GM23248 (cell line): ENCODE data around the gene CUL1. TPM values are rescaled to one million over a fixed set of nuclear protein-coding genes. Genes with fewer than 3 reads are reported as not detected.

Experiments used
- DNase-seq: peaks from one replicate; pipeline ENCODE4 v3.0.0-alpha.2; 2015
- H2AFZ ChIP-seq: fragments of 200-600 bp; sonication (generic); 2 replicates; pipeline ENCODE4 v1.6.1; 2016; ENCODE audit warnings: antibody characterized with exemption
- H3F3A ChIP-seq: fragments of 200-600 bp; sonication (generic); 2 replicates; pipeline ENCODE4 v1.6.1; 2016; ENCODE audit warnings: mild to moderate bottlenecking, antibody characterized with exemption, mixed run types; ENCODE audit not compliant: insufficient read depth
- H3K27ac ChIP-seq: fragments of 200-600 bp; sonication (generic); 2 replicates; pipeline ENCODE4 v1.5.1; 2016; ENCODE audit warnings: mild to moderate bottlenecking
- H3K27me3 ChIP-seq: fragments of 200-600 bp; sonication (generic); replicated peaks from 2 replicates; pipeline ENCODE4 v1.6.1; 2016; ENCODE audit warnings: mild to moderate bottlenecking; ENCODE audit not compliant: insufficient read depth
- H3K36me3 ChIP-seq: fragments of 200-600 bp; sonication (generic); 2 replicates; pipeline ENCODE4 v1.6.1; 2016; ENCODE audit warnings: low read depth, mild to moderate bottlenecking
- H3K4me1 ChIP-seq: fragments of 200-600 bp; sonication (generic); 2 replicates; pipeline ENCODE4 v1.6.1; 2016; ENCODE audit warnings: mild to moderate bottlenecking; ENCODE audit not compliant: insufficient read depth
- H3K4me2 ChIP-seq: fragments of 200-600 bp; sonication (generic); one replicate; pipeline ENCODE4 v1.6.1; 2016; ENCODE audit warnings: mild to moderate bottlenecking; ENCODE audit not compliant: unreplicated experiment
- H3K4me3 ChIP-seq: fragments of 200-600 bp; sonication (generic); 2 replicates; pipeline ENCODE4 v1.5.1; 2016; ENCODE audit warnings: mild to moderate bottlenecking
- H3K79me2 ChIP-seq: fragments of 200-600 bp; sonication (generic); 2 replicates; pipeline ENCODE4 v1.6.1; 2016; ENCODE audit warnings: mild to moderate bottlenecking; ENCODE audit not compliant: insufficient read depth
- H3K9ac ChIP-seq: fragments of 200-600 bp; sonication (generic); 2 replicates; pipeline ENCODE4 v1.6.1; 2016; ENCODE audit warnings: mild to moderate bottlenecking
- H3K9me2 ChIP-seq: fragments of 200-600 bp; sonication (generic); 2 replicates; pipeline ENCODE4 v1.6.1; 2016; ENCODE audit warnings: mixed run types, mild to moderate bottlenecking, moderate library complexity; ENCODE audit not compliant: insufficient read depth
- H3K9me3 ChIP-seq: fragments of 200-600 bp; sonication (generic); one replicate; pipeline ENCODE4 v1.6.1; 2017; ENCODE audit warnings: low read depth
- H4K20me1 ChIP-seq: fragments of 200-600 bp; sonication (generic); 2 replicates; pipeline ENCODE4 v1.6.0; 2016; ENCODE audit not compliant: insufficient read depth
- EZH2 ChIP-seq: fragments of 200-600 bp; sonication (generic); IDR thresholded peaks from 2 replicates; pipeline ENCODE4 v1.6.1; 2018; ENCODE audit warnings: antibody characterized with exemption, mild to moderate bottlenecking; ENCODE audit not compliant: insufficient read depth, poor library complexity, severe bottlenecking
- EZH2phosphoT487 ChIP-seq: fragments of 200-600 bp; sonication (generic); IDR thresholded peaks from 2 replicates; pipeline ENCODE4 v1.6.1; 2018; ENCODE audit warnings: antibody characterized with exemption, moderate library complexity, mild to moderate bottlenecking, low read depth; ENCODE audit not compliant: insufficient read depth
- WGBS, 2 experiments: methylation state at CpG; one replicate each; pipeline ENCODE4 v1.1.6; 2015 to 2017; ENCODE audit warnings: low lambda C conversion rate in 2 of 2, low coverage in 1 of 2; ENCODE audit errors: missing lambda C conversion rate in 2 of 2; 5-methylcytosine and 5-hydroxymethylcytosine counted together
- in situ Hi-C: fragments of 300-500 bp; cut with MboI; formaldehyde crosslinking; loops from 2 replicates; pipeline ENCODE4 v1.15.0; 2020
- polyA plus RNA-seq: library from polyadenylated mRNA; unstranded; fragments of >200 nt; fragmentation: Nextera tagmentation; extraction: Ambion mirVana; gene quantifications from 2 replicates; pipeline ENCODE4 v1.2.1, GENCODE V29; 2016
- total RNA-seq: library from RNA; depleted of rRNA; stranded (reverse); fragments of >200 nt; shearing (Covaris generic); gene quantifications from 2 replicates; pipeline ENCODE4 v1.2.3, GENCODE V29; 2014

Gene CUL1
- total and polyA plus RNA-seq, 2 experiments from 2014 or later, result 49.1 to 52.6 TPM

DNA sequence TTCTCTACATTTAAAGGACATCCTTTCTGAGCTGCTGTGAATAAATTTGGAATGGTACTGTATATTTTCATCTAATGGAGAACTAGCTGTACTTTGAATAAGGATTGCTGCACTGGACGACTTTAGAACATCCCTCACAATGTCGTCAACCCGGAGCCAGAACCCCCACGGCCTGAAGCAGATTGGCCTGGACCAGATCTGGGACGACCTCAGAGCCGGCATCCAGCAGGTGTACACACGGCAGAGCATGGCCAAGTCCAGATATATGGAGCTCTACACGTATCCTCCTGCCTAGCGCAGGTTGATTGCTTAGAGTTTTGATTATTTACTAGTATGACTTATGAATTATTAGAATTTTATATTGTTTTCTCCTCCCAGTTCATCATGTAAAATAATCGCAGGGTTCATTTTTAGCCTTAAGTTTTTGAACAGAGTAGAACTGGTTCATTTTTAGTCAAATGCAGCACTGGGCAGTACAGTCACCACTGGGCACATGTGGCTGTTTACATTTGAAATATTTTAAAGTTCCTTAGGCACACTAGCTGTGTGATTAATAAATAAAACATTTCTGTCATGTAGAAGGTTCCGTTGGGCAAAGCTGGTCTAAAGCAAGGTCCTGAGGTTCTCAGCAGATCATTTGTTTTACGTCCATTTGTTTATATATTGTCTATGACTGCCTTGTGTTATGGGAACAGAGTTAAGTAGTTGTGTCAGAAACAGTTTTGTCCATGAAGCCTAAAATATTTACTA is 31.5 kb downstream of the CUL1 start:
- 76 to 80% methylated on average over 12 of the region's 12 CpGs for WGBS, 2 experiments
- Histone ChIP-seq H3K27ac (peak overlapping the region; percentile 52), H3K4me3 (no peak overlapping the region), H3K9ac (no peak overlapping the region), H3K79me2 (peaks cover 100% of the 10 kb centered on the region), H3K4me1 (peaks cover 25% of the 10 kb centered on the region), H2AFZ (no peak overlapping the region), H3K9me3 (no peaks in the 10 kb centered on the region), H3K4me2 (no peak overlapping the region), H4K20me1 (peaks cover 22% of the 10 kb centered on the region), H3K9me2 (no peaks in the 10 kb centered on the region), H3K27me3 (no peaks in the 10 kb centered on the region), H3F3A (peaks cover 20% of the 10 kb centered on the region; the same call in 1 of the 2 replicates), H3K36me3 (peaks cover 32% of the 10 kb centered on the region)
- in situ Hi-C loops, result no loop called here
- DNase-seq, result peak; percentile 58
- no peak for TF ChIP-seq EZH2phosphoT487
- TF ChIP-seq EZH2, result no peak

DNA sequence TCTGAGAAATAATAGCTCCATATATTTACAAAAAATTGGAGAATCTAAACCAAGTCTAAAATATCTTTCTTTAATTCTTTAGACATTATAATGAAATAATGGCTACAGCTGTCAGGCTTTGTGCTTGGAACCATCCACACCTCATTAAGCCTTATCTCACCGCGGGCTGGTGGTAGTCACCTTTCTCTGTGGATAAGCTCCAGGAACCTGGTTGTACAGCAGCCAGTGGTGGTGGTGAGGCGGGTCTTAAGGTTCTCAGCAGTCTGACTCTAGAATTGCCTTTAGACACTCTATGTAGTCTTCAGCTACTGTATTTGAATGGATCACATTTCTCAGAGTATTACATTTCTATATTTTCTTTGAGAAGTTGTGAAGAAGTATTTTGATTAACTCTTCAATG is 34.2 kb downstream of the CUL1 start:
- Histone ChIP-seq H3K27me3 (no peaks in the 10 kb centered on the region), H4K20me1 (peaks cover 5% of the 10 kb centered on the region; the same call in 1 of the 2 replicates), H3K79me2 (peaks cover 99% of the 10 kb centered on the region), H3K27ac (no peak overlapping the region), H3K9me2 (no peaks in the 10 kb centered on the region), H3K4me3 (no peak overlapping the region), H3K36me3 (peaks cover 38% of the 10 kb centered on the region), H3K9ac (no peak overlapping the region), H3K9me3 (no peaks in the 10 kb centered on the region), H2AFZ (no peak overlapping the region), H3F3A (peaks cover 24% of the 10 kb centered on the region; the same call in 1 of the 2 replicates), H3K4me2 (no peak overlapping the region), H3K4me1 (peaks cover 25% of the 10 kb centered on the region)
- WGBS, 2 experiments, result 93 to 99% methylated on average over 3 of the region's 3 CpGs
- DNase-seq, result no peak
- in situ Hi-C loops, result no loop called here
- TF ChIP-seq EZH2phosphoT487 (no peak), EZH2 (no peak)

- Histone ChIP-seq H3F3A (peaks cover 24% of the 10 kb centered on the region; the same call in 1 of the 2 replicates), H3K9ac (no peak overlapping the region), H3K4me1 (peaks cover 25% of the 10 kb centered on the region), H4K20me1 (peaks cover 5% of the 10 kb centered on the region; the same call in 1 of the 2 replicates), H3K79me2 (peaks cover 99% of the 10 kb centered on the region), H3K36me3 (peaks cover 40% of the 10 kb centered on the region), H3K27me3 (no peaks in the 10 kb centered on the region), H3K27ac (no peak overlapping the region), H3K9me2 (no peaks in the 10 kb centered on the region), H3K9me3 (no peaks in the 10 kb centered on the region), H3K4me3 (no peak overlapping the region), H2AFZ (no peak overlapping the region), H3K4me2 (no peak overlapping the region)
- no peak for TF ChIP-seq EZH2phosphoT487
- TF ChIP-seq EZH2, result no peak
- DNase-seq, result no peak
- 51 to 69% methylated on average over 2 of the region's 2 CpGs for WGBS, 2 experiments
- in situ Hi-C loops, result no loop called here
These were observed 34.8 kb downstream of the CUL1 start for GRCh38 chr7:148733496-148733895.

GRCh38 chr7:148735141-148735540 is 36.4 kb downstream of the CUL1 start:
- in situ Hi-C loops, result no loop called here
- WGBS, 2 experiments, result 88% methylated on average over 10 to 11 of the region's 11 CpGs
- no peak for DNase-seq
- H3K27me3 ChIP-seq, result no peaks in the 10 kb centered on the region
- peaks cover 41% of the 10 kb centered on the region for H3K36me3 ChIP-seq
- no peak overlapping the region for H3K4me3 ChIP-seq
- no peak for TF ChIP-seq EZH2phosphoT487
- no peak for TF ChIP-seq EZH2
- H3F3A ChIP-seq, result peaks cover 18% of the 10 kb centered on the region
- no peak overlapping the region for H3K27ac ChIP-seq
- no peak overlapping the region for H3K9ac ChIP-seq
- peaks cover 21% of the 10 kb centered on the region for H3K4me1 ChIP-seq
- H3K9me2 ChIP-seq, result no peaks in the 10 kb centered on the region
- no peak overlapping the region for H3K4me2 ChIP-seq
- H3K9me3 ChIP-seq, result no peaks in the 10 kb centered on the region
- no peak overlapping the region for H2AFZ ChIP-seq
- peaks cover 99% of the 10 kb centered on the region for H3K79me2 ChIP-seq
- 0 out of 2 replicates have a peak, but pooled peaks cover 4% of the 10 kb centered on the region for H4K20me1 ChIP-seq
